ENCODE measurements around the gene C4orf54.

The C4orf54 gene

DNA sequence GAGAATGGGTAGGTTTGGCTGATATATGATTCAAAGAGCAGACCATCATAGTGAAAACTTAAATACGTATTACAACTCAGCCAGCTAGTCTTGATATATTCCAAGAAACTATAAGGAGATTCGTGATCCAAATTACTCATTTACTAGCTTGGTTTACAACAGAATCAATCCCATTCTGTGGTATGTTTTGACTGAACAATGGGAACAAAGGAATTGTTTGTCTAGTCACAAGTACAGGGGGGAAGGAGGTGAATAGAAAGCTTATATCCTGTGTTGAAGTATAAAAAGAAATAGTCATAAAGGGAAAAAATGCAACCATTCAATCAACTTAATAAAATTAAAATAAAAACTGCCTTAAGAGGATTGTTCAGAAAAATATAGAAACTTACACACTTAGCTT, 17.0 kb downstream of the C4orf54 start:
- H3K36me3 ChIP-seq (ENCODE audit: control insufficient read depth, insufficient read depth, low read length) = no peaks in the 10 kb centered on the region
- no peaks in the 10 kb centered on the region for H3K27me3 ChIP-seq (replicated peaks; ENCODE audit: control insufficient read depth, insufficient read depth, low read length)
- TF ChIP-seq, protein P1, sequence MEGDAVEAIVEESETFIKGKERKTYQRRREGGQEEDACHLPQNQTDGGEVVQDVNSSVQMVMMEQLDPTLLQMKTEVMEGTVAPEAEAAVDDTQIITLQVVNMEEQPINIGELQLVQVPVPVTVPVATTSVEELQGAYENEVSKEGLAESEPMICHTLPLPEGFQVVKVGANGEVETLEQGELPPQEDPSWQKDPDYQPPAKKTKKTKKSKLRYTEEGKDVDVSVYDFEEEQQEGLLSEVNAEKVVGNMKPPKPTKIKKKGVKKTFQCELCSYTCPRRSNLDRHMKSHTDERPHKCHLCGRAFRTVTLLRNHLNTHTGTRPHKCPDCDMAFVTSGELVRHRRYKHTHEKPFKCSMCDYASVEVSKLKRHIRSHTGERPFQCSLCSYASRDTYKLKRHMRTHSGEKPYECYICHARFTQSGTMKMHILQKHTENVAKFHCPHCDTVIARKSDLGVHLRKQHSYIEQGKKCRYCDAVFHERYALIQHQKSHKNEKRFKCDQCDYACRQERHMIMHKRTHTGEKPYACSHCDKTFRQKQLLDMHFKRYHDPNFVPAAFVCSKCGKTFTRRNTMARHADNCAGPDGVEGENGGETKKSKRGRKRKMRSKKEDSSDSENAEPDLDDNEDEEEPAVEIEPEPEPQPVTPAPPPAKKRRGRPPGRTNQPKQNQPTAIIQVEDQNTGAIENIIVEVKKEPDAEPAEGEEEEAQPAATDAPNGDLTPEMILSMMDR (IDR thresholded peaks at IDR 0.05; ENCODE audit: insufficient read depth, low read length, poor library complexity, severe bottlenecking) = no peak
- DNase-seq (ENCODE audit: extremely low read depth, insufficient read length) = no peak
- no peak overlapping the region for H3K4me3 ChIP-seq (replicated peaks; ENCODE audit: low read depth, low read length)

DNA sequence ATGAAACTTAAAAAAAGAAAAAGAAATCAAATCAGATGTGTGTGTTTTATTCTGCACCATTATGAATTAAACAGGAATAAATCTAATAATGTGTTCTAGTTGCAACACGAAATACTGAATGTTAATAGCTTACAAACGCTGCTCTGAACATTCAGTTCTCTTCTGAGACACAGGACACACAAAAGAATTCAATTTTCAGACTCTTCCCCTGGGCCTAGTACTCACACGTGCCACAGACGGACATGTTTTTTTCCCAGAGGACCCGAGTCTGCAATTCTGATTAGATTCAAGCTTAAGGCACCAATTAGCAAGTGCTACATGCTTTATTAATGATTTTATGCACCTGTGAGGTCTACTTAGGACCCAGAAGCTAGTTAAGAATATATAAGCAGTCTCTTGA, 20.5 kb downstream of the C4orf54 start:
- TF ChIP-seq, protein P1 (IDR thresholded peaks at IDR 0.05; ENCODE audit: insufficient read depth, low read length, poor library complexity, severe bottlenecking) = no peak

DNA sequence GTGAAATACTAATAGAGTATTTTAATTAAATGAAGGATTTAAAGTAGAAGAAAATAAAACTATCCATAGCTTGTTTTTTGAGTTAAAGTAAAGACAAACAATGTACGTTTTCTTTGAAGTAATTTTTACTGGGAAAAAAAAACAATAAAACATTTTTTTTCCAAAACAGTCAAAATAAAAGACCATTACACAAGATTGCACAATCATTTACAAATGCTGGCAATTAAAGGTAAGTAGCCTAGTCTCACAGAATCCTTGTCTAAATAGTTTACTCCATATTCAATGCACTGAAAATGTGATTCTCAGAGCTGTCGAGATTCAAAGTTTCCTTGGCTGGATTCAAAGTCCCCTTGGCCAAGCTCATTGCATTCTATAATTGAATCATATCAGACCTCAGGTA, 21.2 kb downstream of the C4orf54 start:
- Histone ChIP-seq H3K4me3 (replicated peaks; ENCODE audit: low read depth, low read length) (no peak overlapping the region), H3K36me3 (ENCODE audit: control insufficient read depth, insufficient read depth, low read length) (no peaks in the 10 kb centered on the region), H3K27me3 (replicated peaks; ENCODE audit: control insufficient read depth, insufficient read depth, low read length) (no peaks in the 10 kb centered on the region)
- DNase-seq (ENCODE audit: extremely low read depth, insufficient read length) = no peak
- TF ChIP-seq, protein P1 (IDR thresholded peaks at IDR 0.05; ENCODE audit: insufficient read depth, low read length, poor library complexity, severe bottlenecking) = no peak

More for the DNA sequence above, 20.5 kb downstream of the C4orf54 start:
- no peaks in the 10 kb centered on the region for H3K27me3 ChIP-seq (replicated peaks; ENCODE audit: control insufficient read depth, insufficient read depth, low read length)
- no peaks in the 10 kb centered on the region for H3K36me3 ChIP-seq (ENCODE audit: control insufficient read depth, insufficient read depth, low read length)
- no peak overlapping the region for H3K4me3 ChIP-seq (replicated peaks; ENCODE audit: low read depth, low read length)
- DNase-seq (ENCODE audit: extremely low read depth, insufficient read length) = no peak

DNA sequence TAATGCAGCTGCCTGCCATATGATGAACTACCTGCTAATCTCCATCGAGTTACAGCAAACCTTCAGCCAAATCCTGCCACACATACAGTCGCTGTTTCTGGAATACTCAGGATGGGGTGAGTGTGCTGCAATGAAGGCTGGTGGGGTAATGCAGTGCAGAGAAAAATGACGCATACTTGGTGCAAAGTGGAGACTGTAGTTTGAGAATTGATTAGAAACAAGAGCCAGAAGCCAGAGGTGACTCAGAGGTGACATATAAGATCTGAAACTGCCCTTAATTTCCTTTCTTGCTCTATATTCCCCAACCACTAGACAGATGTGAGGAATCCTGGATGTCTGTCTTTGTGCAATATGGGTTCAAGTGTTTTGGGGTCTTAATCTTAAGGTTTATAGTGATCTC, 22.0 kb downstream of the C4orf54 start:
- no peak for DNase-seq (ENCODE audit: extremely low read depth, insufficient read length)
- Histone ChIP-seq H3K27me3 (replicated peaks; ENCODE audit: control insufficient read depth, insufficient read depth, low read length) (no peaks in the 10 kb centered on the region), H3K36me3 (ENCODE audit: control insufficient read depth, insufficient read depth, low read length) (no peaks in the 10 kb centered on the region), H3K4me3 (replicated peaks; ENCODE audit: low read depth, low read length) (no peak overlapping the region)
- TF ChIP-seq, protein P1 (IDR thresholded peaks at IDR 0.05; ENCODE audit: insufficient read depth, low read length, poor library complexity, severe bottlenecking) = no peak

DNA sequence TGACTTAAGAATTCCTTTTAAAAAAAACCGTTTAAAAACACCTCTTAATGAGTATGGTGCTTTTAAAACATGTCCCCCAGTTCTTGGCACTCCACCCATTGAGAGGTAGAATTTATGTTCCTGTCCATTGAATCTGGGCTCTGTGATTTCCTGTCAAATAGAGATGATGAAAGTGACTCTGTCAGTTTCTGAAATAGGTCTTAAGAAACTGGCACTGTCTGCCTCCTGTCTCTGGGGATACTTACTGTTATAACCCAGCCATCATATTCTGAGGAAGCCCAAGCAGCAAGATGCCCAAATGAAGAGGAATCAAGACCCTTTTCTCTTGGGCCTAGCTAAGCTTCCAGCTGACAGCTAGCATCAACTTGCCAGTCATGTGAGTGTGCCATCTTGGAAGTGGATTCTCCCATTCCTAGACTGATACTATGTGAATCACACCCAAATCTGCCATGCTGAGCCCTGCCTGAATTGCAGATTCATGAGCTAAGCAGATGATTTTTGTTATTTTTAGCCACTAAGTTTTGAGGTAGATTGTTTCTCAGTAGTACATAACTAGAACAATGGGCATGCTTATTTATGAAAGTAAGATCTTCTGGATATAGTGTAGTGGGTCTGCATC, 22.8 kb downstream of the C4orf54 start:
- Histone ChIP-seq H3K4me3 (replicated peaks; ENCODE audit: low read depth, low read length) (no peak overlapping the region), H3K27me3 (replicated peaks; ENCODE audit: control insufficient read depth, insufficient read depth, low read length) (no peaks in the 10 kb centered on the region), H3K36me3 (ENCODE audit: control insufficient read depth, insufficient read depth, low read length) (no peaks in the 10 kb centered on the region)
- DNase-seq (ENCODE audit: extremely low read depth, insufficient read length) = no peak
- TF ChIP-seq, protein P1 (IDR thresholded peaks at IDR 0.05; ENCODE audit: insufficient read depth, low read length, poor library complexity, severe bottlenecking) = no peak

DNA sequence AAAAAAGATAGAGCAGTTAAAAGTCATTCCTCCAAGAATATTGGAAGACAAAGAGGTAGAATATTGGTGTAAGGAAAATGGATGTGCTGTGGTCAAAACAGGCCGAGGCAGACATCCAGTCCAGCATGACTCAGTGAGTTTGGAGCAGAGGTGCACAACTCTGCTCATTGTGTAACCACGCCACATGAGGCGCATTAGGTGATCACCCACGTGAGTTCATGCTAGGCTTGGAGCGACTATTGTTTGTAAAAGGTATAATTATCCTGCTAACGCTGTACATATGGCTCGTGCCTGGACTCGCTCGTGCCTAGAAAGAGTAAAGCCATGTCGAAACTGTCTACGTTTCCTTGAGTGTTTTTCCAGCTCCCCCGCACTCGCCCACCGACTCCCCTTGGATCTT, 23.9 kb downstream of the C4orf54 start:
- Histone ChIP-seq H3K4me3 (replicated peaks; ENCODE audit: low read depth, low read length) (no peak overlapping the region), H3K36me3 (ENCODE audit: control insufficient read depth, insufficient read depth, low read length) (no peaks in the 10 kb centered on the region), H3K27me3 (replicated peaks; ENCODE audit: control insufficient read depth, insufficient read depth, low read length) (no peaks in the 10 kb centered on the region)
- no peak for DNase-seq (ENCODE audit: extremely low read depth, insufficient read length)
- TF ChIP-seq, protein P1 (IDR thresholded peaks at IDR 0.05; ENCODE audit: insufficient read depth, low read length, poor library complexity, severe bottlenecking) = no peak

All from GM06990 (cell line).